Sigmoid colon (tissue), 7 donors: ENCODE data around the gene SORCS2. TPM values are rescaled to one million over a fixed set of nuclear protein-coding genes. Genes with fewer than 3 reads are reported as not detected.

Experiments used
- DNase-seq: peaks from one replicate; pipeline ENCODE4 v3.0.0-alpha.2; 2019
- H3K27ac ChIP-seq, 4 donors: fragments of 200-600 bp; sonication (generic); one replicate each; pipeline ENCODE4 v1.5.1; 2016 to 2019; ENCODE audit warnings: mild to moderate bottlenecking in 1 of 4
- H3K27me3 ChIP-seq, 3 donors: fragments of 200-600 bp; sonication (generic); one replicate each; pipeline ENCODE4 v1.5.1; 2019; ENCODE audit warnings: mild to moderate bottlenecking in 1 of 3
- H3K36me3 ChIP-seq, 4 donors: fragments of 200-600 bp; sonication (generic); one replicate each; pipeline ENCODE4 v1.5.1; 2016 to 2019
- H3K4me1 ChIP-seq, 4 donors: fragments of 200-600 bp; sonication (generic); one replicate each; pipeline ENCODE4 v1.5.1; 2017 to 2019
- H3K4me3 ChIP-seq, 4 donors: fragments of 200-600 bp; sonication (generic); one replicate each; pipeline ENCODE4 v1.5.1; 2017 to 2019; ENCODE audit warnings: mild to moderate bottlenecking in 2 of 4, moderate library complexity in 1 of 4
- H3K9me3 ChIP-seq, 4 donors: fragments of 200-600 bp in 3 of 4; sonication (generic) in 3 of 4; one replicate each; pipeline versions ENCODE4 v1.5.1 to v1.6.1; 2013 to 2019
- EP300 ChIP-seq, 4 donors: sonication (generic); formaldehyde crosslinking; IDR thresholded peaks; one replicate each; pipeline ENCODE4 v1.6.1; 2017; ENCODE audit warnings: antibody characterized with exemption in 4 of 4
- POLR2A ChIP-seq, 2 donors: fragments of 450-650 bp; IDR thresholded peaks; one replicate each; pipeline ENCODE4 v1.6.1; 2016; ENCODE audit warnings: antibody characterized with exemption in 2 of 2, mild to moderate bottlenecking in 2 of 2, moderate library complexity in 2 of 2
- POLR2AphosphoS5 ChIP-seq, 4 donors: sonication (generic); formaldehyde crosslinking; IDR thresholded peaks; one replicate each; pipeline ENCODE4 v1.6.1; 2017; ENCODE audit warnings: antibody characterized with exemption in 4 of 4
- WGBS, 2 donors: extraction: QIAGEN DNeasy Blood & Tissue Kit; methylation state at CpG; one replicate each; pipeline ENCODE4 v1.1.7; 2013; 5-methylcytosine and 5-hydroxymethylcytosine counted together
- intact Hi-C: fragments of 100-400 bp; cut with DNase I; formaldehyde crosslinking; loops from one replicate; pipeline ENCODE4 v1.15.1; 2023
- polyA plus RNA-seq, 3 donors: library from polyadenylated mRNA; stranded (reverse); fragments of 200-250 nt; gene quantifications; one replicate each; pipeline ENCODE4 v1.2.3, GENCODE V29; 2013
- total RNA-seq, 4 donors: library from RNA; depleted of rRNA; stranded (reverse); fragments of >200 nt; gene quantifications; one replicate each; pipeline ENCODE4 v1.1.0, GENCODE V29; 2016
- TF ChIP-seq, protein P1 (sequence below), 4 experiments: fragments of 450-650 bp in 3 of 4; fragments of 200-600 bp in 1 of 4; IDR thresholded peaks; one replicate each; pipeline ENCODE4 v1.5.1; 2016 to 2019; ENCODE audit warnings: antibody characterized with exemption in 4 of 4, mild to moderate bottlenecking in 3 of 4, moderate library complexity in 2 of 4
- donor health status: healthy with polysubstance abuse.
- donor health status: Bipolar disorder and iron deficiency.
- donor health status: healthy.

The SORCS2 gene
- total and polyA plus RNA-seq, 7 donors = 1.8 to 6.4 (median 3.9) TPM; not detected in 2

DNA sequence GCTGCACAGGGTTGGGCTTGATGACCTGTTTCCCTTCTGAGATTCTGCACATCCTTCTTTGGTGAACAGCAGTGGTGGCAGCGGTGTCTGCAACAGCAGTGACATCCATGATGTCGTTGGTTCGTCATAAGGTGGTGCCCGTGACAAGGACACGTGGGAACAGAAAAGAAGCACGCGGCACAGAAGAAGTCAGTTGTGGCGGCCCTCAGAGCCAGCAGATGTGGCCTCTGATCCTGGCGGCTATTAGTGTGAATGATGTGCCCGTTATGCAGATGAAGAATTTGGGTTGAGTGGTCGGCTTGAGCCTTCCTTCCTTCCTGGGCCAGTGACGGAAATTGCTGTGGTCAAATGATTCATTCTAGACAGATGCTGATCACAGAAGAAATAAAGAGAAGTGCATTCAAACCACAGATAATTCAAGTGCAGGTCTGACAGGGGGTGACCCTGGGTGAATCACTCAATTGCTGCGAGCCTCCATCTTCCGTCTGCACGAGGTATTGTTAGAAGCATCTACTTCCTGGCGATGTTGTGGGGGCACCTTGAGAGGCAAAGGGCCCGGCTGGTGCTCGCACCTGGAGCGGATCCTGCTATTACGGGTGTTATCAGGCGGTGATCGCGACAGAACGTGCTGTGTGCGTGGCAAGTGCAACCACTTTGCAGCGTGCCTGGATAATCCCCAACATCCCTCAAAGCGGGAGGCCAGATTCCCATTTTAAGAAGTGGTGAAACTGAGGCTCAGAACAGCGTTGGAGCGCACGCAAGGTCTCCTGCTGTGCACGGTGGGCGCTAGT lies 457.6 kb downstream of the SORCS2 start:
- peaks cover 0 to 8% (median 3%) of the 10 kb centered on the region in 4 donors for H3K4me1 ChIP-seq
- TF ChIP-seq, protein P1, sequence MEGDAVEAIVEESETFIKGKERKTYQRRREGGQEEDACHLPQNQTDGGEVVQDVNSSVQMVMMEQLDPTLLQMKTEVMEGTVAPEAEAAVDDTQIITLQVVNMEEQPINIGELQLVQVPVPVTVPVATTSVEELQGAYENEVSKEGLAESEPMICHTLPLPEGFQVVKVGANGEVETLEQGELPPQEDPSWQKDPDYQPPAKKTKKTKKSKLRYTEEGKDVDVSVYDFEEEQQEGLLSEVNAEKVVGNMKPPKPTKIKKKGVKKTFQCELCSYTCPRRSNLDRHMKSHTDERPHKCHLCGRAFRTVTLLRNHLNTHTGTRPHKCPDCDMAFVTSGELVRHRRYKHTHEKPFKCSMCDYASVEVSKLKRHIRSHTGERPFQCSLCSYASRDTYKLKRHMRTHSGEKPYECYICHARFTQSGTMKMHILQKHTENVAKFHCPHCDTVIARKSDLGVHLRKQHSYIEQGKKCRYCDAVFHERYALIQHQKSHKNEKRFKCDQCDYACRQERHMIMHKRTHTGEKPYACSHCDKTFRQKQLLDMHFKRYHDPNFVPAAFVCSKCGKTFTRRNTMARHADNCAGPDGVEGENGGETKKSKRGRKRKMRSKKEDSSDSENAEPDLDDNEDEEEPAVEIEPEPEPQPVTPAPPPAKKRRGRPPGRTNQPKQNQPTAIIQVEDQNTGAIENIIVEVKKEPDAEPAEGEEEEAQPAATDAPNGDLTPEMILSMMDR (IDR thresholded peaks at IDR 0.05) = no peak
- no peak for TF ChIP-seq POLR2AphosphoS5 (IDR thresholded peaks at IDR 0.05)
- TF ChIP-seq EP300 (IDR thresholded peaks at IDR 0.05) = peak in 1 of 4 donors; percentile 21
- no peak overlapping the region for H3K4me3 ChIP-seq
- peak overlapping the region in 2 of 4 donors; percentile 25 to 32 for H3K27ac ChIP-seq
- H3K9me3 ChIP-seq = no peaks in the 10 kb centered on the region
- H3K36me3 ChIP-seq = no peaks in the 10 kb centered on the region
- H3K27me3 ChIP-seq = no peaks in the 10 kb centered on the region
- DNase-seq = peak; percentile 62
- intact Hi-C loops = no loop called here
- WGBS, 2 donors = 55 to 69% methylated on average over 32 of the region's 32 CpGs

DNA sequence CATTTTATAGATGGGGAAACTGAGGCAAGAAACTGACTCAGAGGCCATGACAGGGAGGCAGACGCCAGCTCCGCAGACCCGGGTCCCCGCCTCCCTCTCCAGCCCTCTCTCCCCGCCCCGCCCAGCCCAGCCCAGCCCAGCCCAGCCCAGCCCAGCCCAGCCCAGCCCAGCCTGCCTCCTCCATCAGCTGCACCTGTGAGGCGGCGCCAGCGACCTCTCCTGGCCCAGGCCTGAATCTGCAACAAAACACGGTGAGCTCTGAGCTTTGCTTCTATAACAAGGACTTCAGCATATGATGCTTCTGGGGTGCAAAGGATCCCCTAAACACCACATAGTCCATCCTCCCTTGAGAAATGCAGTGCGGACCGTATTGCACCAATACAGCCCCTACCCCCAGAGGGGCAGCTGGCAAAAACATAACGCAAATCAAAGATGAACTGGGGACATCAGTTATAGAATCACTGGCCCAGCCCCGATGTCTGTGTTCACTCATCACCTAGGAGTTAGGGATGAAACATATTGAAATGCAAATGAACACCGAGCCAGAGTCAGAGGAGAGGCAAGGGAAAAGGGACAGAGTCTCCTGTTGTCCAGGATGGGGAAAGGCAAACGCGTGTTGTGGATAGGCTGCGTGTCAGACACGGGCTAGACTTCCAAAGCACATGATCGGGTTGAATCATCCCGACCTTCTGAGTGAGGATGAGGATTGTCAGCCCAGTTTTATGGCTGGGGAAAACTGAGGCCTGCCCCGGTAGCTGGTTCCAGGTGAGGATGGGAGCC lies 458.5 kb downstream of the SORCS2 start:
- Histone ChIP-seq H3K9me3 (no peaks in the 10 kb centered on the region), H3K27me3 (no peaks in the 10 kb centered on the region), H3K36me3 (no peaks in the 10 kb centered on the region), H3K4me3 (no peak overlapping the region), H3K4me1 (peaks cover 0 to 8% (median 3%) of the 10 kb centered on the region in 4 donors), H3K27ac (no peak overlapping the region)
- 38 to 56% methylated on average over 22 of the region's 22 CpGs for WGBS, 2 donors
- DNase-seq = peak; percentile 70
- TF ChIP-seq POLR2AphosphoS5 (IDR thresholded peaks at IDR 0.05) (no peak), EP300 (IDR thresholded peaks at IDR 0.05) (no peak)
- intact Hi-C loops = no loop called here

DNA sequence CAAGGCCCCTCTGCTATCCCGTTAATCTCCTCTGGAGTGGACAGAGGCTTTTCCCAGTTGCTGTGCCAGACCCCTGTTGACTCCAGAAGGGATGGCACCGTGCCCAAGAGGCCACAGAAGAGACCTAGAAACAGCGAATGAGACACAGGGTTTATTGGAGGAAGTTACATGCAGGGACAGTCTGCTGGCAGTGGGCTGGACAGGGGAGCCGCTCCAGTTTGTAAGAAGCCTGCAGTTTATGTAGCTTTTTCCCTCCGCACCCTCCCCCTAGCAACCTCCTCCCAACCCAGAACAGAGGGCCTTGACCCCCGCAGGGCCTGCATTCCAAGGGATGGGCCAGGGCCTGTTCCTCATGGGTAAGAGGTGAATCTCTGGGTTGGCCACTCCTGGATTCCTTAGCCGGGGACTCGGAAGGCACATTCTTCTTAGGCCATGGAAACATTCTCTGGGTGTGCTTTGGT lies 459.2 kb downstream of the SORCS2 start:
- TF ChIP-seq POLR2A (IDR thresholded peaks at IDR 0.05) (no peak), POLR2AphosphoS5 (IDR thresholded peaks at IDR 0.05) (no peak), EP300 (IDR thresholded peaks at IDR 0.05) (no peak)
- TF ChIP-seq, protein P1 (IDR thresholded peaks at IDR 0.05) = no peak
- Histone ChIP-seq H3K4me1 (peaks cover 0 to 8% (median 3%) of the 10 kb centered on the region in 4 donors), H3K36me3 (no peaks in the 10 kb centered on the region), H3K4me3 (no peak overlapping the region), H3K9me3 (no peaks in the 10 kb centered on the region), H3K27ac (peak overlapping the region in 1 of 4 donors; percentile 5), H3K27me3 (no peaks in the 10 kb centered on the region)
- DNase-seq = peak; percentile 83
- intact Hi-C loops = no loop called here
- 39 to 55% methylated on average over 8 of the region's 8 CpGs for WGBS, 2 donors

DNA sequence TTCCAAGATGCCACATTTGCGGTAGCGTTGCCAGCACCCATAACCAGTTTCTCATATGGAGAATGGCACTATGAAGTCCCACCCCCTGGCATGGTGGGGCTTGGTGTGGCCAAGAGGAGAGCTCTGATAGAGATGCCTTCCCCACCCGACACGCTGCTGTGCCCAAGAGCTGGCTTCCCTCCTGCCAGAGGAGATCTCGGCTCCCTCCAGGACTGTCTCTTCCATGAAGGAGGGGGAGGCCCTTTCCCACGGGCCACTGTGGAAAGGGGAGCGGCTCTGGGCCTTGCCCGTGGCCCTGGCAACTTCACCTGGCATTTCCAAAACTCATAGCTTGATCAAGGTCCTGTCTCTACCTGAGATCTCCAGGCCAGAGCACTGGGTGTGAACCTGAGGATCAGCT lies 459.7 kb downstream of the SORCS2 start:
- DNase-seq = no peak
- Histone ChIP-seq H3K27ac (peak overlapping the region in 1 of 4 donors; percentile 5), H3K9me3 (no peaks in the 10 kb centered on the region), H3K4me3 (no peak overlapping the region), H3K27me3 (no peaks in the 10 kb centered on the region), H3K4me1 (peaks cover 0 to 8% (median 3%) of the 10 kb centered on the region in 4 donors), H3K36me3 (no peaks in the 10 kb centered on the region)
- TF ChIP-seq EP300 (IDR thresholded peaks at IDR 0.05) = no peak
- intact Hi-C loops = no loop called here
- WGBS, 2 donors = 65 to 73% methylated on average over 8 of the region's 8 CpGs

DNA sequence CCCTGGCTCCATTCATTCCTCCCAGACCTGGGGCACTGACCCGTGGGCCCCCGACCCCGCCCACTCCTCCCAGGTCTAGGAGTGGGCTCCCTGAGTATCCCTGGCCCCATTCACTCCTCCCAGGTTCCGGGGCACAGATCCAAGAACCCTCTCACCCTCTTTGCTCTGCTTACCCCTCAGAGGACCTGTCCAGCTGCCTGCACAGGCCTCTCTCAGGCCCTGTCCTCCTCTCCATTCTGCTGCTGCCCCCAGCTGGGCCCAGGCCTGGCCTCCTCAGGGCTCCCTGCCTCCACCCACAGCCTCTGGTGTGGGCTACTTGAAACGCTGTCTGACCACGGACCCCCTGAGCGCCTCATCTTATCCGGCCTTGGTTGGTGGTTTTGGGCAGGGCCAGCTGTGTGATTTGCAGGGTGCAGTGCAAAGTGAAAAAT lies 460.1 kb downstream of the SORCS2 start:
- Histone ChIP-seq H3K27me3 (no peaks in the 10 kb centered on the region), H3K4me3 (no peak overlapping the region), H3K9me3 (no peaks in the 10 kb centered on the region), H3K36me3 (no peaks in the 10 kb centered on the region), H3K27ac (peak overlapping the region in 1 of 4 donors; percentile 5), H3K4me1 (peaks cover 0 to 8% (median 3%) of the 10 kb centered on the region in 4 donors)
- TF ChIP-seq POLR2AphosphoS5 (IDR thresholded peaks at IDR 0.05) (no peak), EP300 (IDR thresholded peaks at IDR 0.05) (no peak), POLR2A (IDR thresholded peaks at IDR 0.05) (no peak)
- TF ChIP-seq, protein P1 (IDR thresholded peaks at IDR 0.05) = no peak
- 60 to 62% methylated on average over 8 of the region's 8 CpGs for WGBS, 2 donors
- no peak for DNase-seq
- intact Hi-C loops = no loop called here
